ENCODE results near the gene SARDH.

Gene SARDH

DNA sequence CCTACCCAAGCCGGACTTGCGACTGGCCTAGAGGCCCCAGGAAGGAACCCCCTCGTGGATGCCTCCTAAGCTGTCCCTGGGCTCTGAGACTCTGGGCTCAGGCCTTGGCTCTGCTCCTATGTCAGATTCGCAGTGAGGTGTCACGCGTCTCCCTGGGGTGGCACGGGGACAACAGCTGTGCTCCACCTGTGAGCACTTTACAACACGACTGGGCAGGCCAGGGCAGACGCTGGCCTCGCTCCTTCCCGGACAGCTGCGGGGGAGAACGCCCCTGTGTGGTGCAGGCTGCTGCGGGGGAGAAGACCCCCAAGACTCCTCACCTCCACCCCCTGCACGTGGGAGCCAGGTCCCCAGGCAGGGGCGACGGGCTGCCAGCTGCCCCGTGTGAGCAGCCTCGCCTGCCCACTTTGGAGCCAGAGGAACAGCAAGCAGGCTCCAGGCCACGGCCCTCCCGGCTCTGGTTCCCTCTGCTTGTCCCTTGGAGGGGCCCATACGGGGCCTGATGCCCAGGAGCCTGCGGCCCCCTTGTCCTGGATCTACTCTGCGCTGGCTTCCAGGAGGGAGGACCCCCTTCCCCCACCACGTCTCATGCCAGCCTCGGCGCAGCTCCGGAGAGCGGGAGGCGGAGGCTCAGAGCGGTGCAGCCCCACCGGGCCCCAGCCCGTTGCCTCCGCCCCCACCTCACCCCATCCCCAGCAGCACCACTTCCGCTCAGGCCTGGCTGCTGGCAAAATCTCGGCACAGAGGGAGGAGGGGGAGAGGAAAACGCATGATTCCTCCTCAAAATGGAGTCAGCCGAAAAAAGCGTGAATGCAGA is 36.0 kb downstream of the SARDH start:
- DNase-seq: peak; percentile 73

- DNase-seq: no peak
Measured at GRCh38 chr9:133701321-133701980, 36.7 kb downstream of the SARDH start.

DNA sequence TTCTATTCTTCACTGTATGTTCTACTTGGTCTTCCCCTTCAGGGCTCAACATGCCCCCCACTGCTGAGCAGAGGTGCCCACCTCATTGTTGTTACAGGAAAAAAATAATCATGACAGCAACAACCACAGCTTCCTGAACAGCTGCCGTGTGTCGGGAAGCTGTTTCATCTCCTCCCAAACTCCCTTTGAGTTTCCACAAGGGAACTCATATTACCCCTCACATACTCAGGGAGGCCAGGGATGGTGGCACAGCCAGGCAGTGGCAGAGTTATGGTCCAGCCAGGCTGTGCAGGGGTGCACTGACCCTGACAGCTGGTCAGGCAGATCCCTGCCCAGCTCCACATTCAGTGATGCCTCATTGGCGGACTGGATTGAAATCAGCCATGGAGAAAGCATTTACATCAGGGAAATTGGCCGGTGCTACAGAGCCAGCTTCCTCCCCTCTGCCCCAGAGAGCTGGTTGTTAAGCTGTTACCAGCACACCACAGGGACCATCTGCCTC is 37.3 kb downstream of the SARDH start:
- DNase-seq: no peak

DNA sequence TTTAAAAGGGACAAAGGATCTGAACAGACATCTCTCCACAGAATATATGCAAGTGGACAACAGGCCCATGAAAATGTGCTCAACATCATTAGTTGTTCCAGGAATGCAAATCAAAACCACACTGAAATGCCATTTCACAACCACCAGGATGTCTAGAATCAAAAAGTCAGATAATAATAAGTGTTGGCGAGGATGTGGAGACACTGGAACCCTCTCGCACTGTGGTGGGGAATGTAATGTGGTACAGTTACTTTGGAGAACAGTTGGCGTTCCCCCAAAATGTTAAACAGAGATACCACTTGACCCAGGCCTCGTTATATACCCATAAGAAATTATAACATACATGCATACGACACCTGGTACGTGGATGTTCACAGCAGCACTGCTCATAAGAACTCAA is 38.6 kb downstream of the SARDH start:
- DNase-seq: no peak

- DNase-seq: no peak
Measured at GRCh38 chr9:133696071-133696472, 42.1 kb downstream of the SARDH start.

- no peak for DNase-seq
Measured at GRCh38 chr9:133694686-133695085, 43.5 kb downstream of the SARDH start.

DNA sequence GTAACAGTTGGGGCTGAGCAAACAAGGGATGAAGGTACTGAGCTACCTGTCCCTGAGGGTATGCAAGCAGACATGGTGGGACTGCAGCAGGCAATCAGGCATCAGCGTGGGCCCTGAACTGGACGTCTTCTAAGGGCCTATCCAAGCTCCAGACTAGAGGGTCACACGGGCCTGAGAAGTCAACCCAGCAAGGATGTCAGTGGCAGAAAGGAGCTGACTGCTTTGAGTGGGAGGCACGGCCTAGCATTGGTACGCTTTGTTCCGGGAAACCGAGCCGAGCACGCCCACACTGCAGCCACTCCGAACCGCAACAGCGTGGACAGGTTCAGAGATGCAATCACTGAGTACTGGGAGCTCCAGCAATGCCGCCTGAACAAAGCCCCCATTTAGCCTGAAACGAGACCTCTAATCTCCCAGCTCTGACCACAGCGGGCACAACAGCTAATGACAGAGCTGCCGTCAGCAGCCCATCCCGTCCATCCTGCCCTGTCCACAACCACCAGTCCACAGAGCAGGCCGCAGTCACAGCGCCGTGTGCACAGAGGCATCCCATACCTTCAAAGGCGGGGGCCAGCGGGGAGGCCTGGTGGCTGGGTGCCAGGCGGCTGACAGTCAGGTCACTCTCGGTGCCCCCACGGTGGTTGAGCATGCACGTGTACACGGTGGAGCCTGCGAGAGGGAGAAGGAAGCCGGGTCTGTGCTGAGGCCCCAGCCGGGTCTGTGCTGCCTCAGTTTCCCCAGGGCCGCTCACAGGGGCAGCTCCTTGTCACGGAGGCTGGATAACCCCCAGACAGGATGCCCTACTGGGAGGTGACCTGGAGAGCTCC is 44.2 kb downstream of the SARDH start:
- no peak for DNase-seq

DNA sequence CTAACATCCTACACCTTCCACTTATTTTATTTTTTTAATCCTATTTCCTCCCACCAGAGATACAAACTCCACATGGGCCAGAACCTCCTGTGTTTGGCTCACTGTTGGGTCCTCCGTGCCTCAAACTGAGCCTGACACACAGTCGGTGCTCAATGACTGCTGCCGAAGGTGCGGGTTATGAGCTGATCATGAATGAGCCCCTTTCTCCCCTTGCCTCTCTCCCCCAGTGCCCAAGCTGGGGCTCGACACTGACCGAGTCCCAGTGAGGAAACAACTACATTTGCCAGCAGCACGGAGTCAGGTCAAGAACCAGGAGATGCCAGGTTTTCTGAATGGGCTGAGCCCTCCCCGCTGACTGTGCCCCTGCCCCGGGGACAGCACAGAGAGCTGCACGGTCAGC is 45.0 kb downstream of the SARDH start:
- DNase-seq: no peak

GRCh38 chr9:133692364-133692985 is 45.7 kb downstream of the SARDH start:
- DNase-seq: no peak

- peak; percentile 18 for DNase-seq
Measured at GRCh38 chr9:133691626-133692363, 46.4 kb downstream of the SARDH start.

DNA sequence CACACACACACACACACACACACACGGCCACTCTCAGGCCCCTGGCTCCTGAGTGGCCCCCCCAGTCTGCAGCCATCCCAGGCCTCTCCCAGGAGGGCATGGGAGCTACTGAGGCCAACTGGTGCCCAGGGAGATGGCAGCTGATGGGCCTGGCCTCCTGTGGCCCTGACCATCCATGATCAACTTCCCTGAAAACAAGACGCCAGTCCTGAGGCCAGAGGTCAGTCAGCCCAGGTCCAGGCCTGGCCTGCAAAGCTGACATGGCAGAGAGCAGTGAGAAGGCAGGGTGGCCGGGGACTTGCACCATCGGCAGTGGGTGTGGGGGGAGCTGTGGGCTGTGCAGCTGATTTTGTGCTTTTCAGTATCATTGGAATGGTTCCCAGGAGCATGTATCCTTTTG is 47.0 kb downstream of the SARDH start:
- no peak for DNase-seq

- DNase-seq: no peak
Measured at GRCh38 chr9:133690081-133690561, 48.0 kb downstream of the SARDH start.

DNA sequence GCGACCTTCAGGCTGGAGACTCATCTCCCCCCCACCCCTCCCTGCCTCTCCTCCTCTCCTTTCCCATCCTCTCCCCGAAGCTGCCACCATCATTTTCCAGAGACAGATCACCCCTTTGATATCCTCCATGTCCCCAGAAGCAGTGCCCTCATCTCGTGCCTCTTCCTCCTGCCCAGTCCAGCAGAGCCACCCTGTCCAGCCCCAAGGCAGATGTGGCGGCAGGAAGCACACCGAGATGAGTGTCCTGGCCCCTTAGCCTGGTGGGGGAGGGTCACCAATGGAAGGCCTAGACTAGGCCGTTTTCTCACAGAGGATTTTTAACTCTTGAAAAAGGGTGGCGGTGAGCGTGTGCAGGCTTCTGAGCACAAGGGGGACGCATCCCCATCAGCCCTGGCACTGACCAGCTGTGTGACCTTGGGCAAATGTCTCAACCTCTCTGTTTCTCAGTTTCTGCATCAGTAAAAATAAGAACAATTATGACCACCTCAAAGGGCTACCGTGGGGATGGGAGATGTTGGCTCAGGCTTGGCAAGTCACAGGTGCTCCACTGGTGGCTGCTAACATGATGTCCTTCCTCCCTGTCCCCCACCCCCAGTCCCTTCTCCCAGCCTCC is 48.9 kb downstream of the SARDH start:
- no peak for DNase-seq

DNA sequence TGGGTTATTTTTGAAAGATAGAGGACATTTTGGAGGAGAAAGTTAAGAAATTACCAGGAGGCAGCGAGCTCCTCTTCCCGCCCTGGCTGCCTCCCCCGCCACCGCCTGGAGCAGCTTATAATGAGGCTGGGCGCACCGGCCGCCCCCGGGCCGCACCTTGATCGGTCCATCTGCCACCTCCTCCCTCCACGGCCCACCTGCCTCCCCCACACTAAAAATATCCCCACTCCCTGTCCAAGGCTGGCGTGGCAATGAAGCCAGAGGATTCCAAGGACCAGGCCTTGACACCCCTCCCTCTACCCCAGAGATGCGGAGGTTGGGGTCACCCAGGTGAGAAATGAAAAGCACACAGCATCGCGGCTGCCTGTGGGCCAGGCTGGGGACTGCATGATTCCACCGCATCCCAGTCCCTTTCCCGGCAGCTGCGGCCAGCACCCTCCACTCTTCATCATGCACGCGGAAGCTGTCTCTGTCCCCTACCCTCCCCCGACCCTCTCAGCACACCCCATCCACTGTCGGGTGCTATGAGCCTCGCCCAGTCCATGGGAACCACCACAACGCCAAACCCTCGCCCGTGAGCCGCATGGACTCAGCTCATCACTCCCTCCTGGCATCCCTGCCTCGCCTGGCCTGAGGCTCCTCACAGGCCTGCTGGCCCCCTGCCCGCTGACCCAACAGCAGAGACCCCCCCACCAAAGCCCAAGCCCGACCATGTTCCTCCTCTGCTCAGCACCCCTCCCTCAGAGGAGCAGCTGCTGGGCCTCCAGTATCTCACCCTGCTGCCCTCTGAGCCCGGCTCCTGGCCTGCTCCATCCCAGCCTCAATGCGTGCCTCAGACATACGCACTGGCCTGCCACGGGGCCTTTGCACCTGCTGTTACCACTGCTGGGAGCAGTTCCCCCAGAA is 50.0 kb downstream of the SARDH start:
- no peak for DNase-seq

GRCh38 chr9:133686642-133687575 is 51.2 kb downstream of the SARDH start:
- DNase-seq: no peak

DNA sequence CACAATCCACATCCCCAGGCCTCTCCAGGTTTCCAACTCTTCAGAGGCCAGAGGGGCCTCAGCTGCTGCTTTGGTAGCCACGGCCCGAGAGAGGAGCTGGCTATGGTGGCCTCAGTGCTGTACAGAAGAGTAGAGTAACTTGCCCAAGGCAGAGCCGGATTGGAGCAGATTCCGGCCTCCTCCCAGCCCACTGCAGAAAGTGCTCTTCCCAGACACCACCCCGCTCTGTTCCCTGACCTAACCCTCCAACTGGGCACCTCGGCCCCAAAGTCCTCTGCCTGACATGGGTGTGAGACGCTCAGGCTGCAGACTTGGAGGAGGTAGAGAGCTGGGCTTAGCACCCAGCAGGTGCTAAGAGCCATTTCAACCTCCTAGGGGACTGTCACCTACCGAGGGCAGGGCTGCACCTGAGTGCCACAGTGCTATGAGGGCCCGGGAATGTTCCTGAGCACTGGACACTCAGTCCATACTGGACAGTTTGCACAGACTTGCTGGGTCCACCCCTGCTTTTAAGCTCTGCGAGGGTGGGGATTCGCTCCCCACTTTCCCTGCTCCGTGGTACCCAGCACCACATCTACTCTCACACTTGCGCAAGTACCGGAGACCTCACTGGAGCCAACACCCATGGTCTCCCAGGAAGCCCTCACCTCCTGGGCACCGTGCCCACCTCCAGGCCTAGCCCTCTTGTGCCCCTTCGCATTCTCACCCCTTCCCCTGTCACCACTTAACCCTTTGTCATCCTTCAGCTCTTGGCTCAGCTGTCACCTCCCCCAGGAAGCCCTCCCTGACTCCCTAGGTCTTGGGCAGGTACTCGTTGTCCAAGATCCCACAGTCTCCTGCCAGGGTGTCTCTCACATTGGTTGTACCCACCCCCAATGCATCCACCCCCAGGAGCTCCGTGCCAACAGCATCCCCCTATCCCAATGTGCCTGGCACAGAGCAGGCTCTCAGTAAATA is 52.2 kb downstream of the SARDH start:
- DNase-seq: no peak

- no peak for DNase-seq
Measured at GRCh38 chr9:133684936-133685361, 53.2 kb downstream of the SARDH start.
